Measurements from ENCODE around the gene RNF212. TPM values are rescaled to one million over a fixed set of nuclear protein-coding genes. Genes with fewer than 3 reads are reported as not detected.

Gene RNF212
- total and polyA plus RNA-seq, 2 of the 13 experiments (the other 11 are each of a cell fraction or from before 2014, with no cell fraction given) = not detected

- no peaks in the 10 kb centered on the region for H3K36me3 ChIP-seq (replicated peaks in 1 of 2; ENCODE audit: control insufficient read depth in 1 of 2, insufficient read depth in 2 of 2, low read length in 2 of 2)
- no peak overlapping the region for H3K4me2 ChIP-seq (ENCODE audit: low read depth, low read length)
- no TSS peak for BruUV-seq (replicated peaks)
- DNase-seq (ENCODE audit: low spot score) = no peak
- no peaks in the 10 kb centered on the region for H4K20me1 ChIP-seq (ENCODE audit: insufficient read depth, low read length)
- H3K79me2 ChIP-seq (ENCODE audit: insufficient read depth, low read length) = no peaks in the 10 kb centered on the region
- H3K9ac ChIP-seq (ENCODE audit: insufficient read depth, low read depth, low read length) = no peak overlapping the region
- in situ Hi-C loops (cut with HindIII; ENCODE audit: extremely low pct_ligation_motif_present, low pct_unique_long_range_greater_than_20kb) (no loop called here), intact Hi-C loops (cut with micrococcal nuclease; ENCODE audit: unreplicated experiment) (no loop called here)
- ChIA-PET POLR2A (no interaction called here), CTCF (ENCODE audit: low intra/inter-chr PET ratio, low total read pairs) (no interaction called here)
- WGBS (ENCODE audit: low lambda C conversion rate) = 44% methylated on average over 17 of the region's 17 CpGs
- TF ChIP-seq DNMT3B (CRISPR knock-in tag; conservative IDR thresholded peaks at IDR 0.05) (no peak), ELF3 (CRISPR knock-in tag; IDR thresholded peaks at IDR 0.05) (no peak), KMT2B (CRISPR knock-in tag; IDR thresholded peaks at IDR 0.05) (no peak), MTA1 (CRISPR knock-in tag; IDR thresholded peaks at IDR 0.05; ENCODE audit: borderline replicate concordance) (no peak)
- peaks cover 9% of the 10 kb centered on the region; the same call in 1 of the 2 replicates for H3K4me1 ChIP-seq (ENCODE audit: insufficient read depth, low read length)
- H3K9me3 ChIP-seq (ENCODE audit: low read length) = no peaks in the 10 kb centered on the region
- no peak for FAIRE-seq
- peaks cover 2 to 81% of the 10 kb centered on the region in 2 experiments for H3K27me3 ChIP-seq (ENCODE audit: control insufficient read depth in 1 of 2, insufficient read depth in 2 of 2, low read length in 2 of 2)
- no peak overlapping the region for H2AFZ ChIP-seq (ENCODE audit: low read length)
- no peak overlapping the region for H3K4me3 ChIP-seq (replicated peaks in 1 of 3; ENCODE audit: insufficient read depth in 1 of 3, low read depth in 2 of 3, low read length in 3 of 3)
- ATAC-seq = no peak
- no peak overlapping the region for H3K27ac ChIP-seq (ENCODE audit: extremely low read length, insufficient read depth, low read length)
Measured at GRCh38 chr4:1079711-1080265, 33.6 kb downstream of the RNF212 start.

DNA sequence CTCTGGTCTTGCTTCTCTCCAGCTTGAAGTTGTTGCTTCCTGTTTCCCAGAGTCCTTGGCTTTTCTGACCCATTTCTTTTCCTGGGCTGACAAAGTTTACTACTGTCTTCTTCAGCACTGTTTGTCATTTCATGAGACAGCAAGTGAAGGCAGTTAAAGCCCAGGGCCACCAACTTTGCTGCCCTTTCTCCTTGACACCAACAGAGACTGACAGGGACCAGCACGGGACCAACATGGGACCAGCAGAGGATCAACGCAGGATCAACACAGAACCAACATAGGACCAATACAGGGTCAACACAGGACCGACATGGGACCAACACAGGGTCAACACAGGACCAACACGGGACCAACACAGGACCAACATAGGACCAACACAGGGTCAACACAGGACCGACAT lies 34.9 kb downstream of the RNF212 start:
- no peak for DNase-seq (ENCODE audit: low spot score)
- H3K4me3 ChIP-seq (replicated peaks in 1 of 3; ENCODE audit: insufficient read depth in 1 of 3, low read depth in 2 of 3, low read length in 3 of 3) = no peak overlapping the region
- in situ Hi-C loops (cut with HindIII; ENCODE audit: extremely low pct_ligation_motif_present, low pct_unique_long_range_greater_than_20kb) = no loop called here
- POLR2A ChIA-PET = no interaction called here
- FAIRE-seq = no peak
- ATAC-seq = no peak
- H4K20me1 ChIP-seq (ENCODE audit: insufficient read depth, low read length) = no peaks in the 10 kb centered on the region
- H3K4me1 ChIP-seq (ENCODE audit: insufficient read depth, low read length) = 0 out of 2 replicates have a peak, but pooled peaks cover 7% of the 10 kb centered on the region
- no peak overlapping the region for H3K27ac ChIP-seq (ENCODE audit: extremely low read length, insufficient read depth, low read length)
- no TSS peak for BruUV-seq (replicated peaks)
- no peaks in the 10 kb centered on the region for H3K36me3 ChIP-seq (replicated peaks in 1 of 2; ENCODE audit: control insufficient read depth in 1 of 2, insufficient read depth in 2 of 2, low read length in 2 of 2)
- no peaks in the 10 kb centered on the region for H3K79me2 ChIP-seq (ENCODE audit: insufficient read depth, low read length)
- CTCF ChIA-PET (ENCODE audit: low intra/inter-chr PET ratio, low total read pairs) = no interaction called here
- H3K27me3 ChIP-seq (ENCODE audit: control insufficient read depth in 1 of 2, insufficient read depth in 2 of 2, low read length in 2 of 2) = peaks cover 2 to 82% of the 10 kb centered on the region in 2 experiments
- WGBS (ENCODE audit: low lambda C conversion rate) = 44% methylated on average over 5 of the region's 5 CpGs
- no peak overlapping the region for H3K4me2 ChIP-seq (ENCODE audit: low read depth, low read length)
- intact Hi-C loops (cut with micrococcal nuclease; ENCODE audit: unreplicated experiment) = no loop called here
- H3K9ac ChIP-seq (ENCODE audit: insufficient read depth, low read depth, low read length) = no peak overlapping the region
- no peaks in the 10 kb centered on the region for H3K9me3 ChIP-seq (ENCODE audit: low read length)
- H2AFZ ChIP-seq (ENCODE audit: low read length) = no peak overlapping the region
- TF ChIP-seq, protein P1, sequence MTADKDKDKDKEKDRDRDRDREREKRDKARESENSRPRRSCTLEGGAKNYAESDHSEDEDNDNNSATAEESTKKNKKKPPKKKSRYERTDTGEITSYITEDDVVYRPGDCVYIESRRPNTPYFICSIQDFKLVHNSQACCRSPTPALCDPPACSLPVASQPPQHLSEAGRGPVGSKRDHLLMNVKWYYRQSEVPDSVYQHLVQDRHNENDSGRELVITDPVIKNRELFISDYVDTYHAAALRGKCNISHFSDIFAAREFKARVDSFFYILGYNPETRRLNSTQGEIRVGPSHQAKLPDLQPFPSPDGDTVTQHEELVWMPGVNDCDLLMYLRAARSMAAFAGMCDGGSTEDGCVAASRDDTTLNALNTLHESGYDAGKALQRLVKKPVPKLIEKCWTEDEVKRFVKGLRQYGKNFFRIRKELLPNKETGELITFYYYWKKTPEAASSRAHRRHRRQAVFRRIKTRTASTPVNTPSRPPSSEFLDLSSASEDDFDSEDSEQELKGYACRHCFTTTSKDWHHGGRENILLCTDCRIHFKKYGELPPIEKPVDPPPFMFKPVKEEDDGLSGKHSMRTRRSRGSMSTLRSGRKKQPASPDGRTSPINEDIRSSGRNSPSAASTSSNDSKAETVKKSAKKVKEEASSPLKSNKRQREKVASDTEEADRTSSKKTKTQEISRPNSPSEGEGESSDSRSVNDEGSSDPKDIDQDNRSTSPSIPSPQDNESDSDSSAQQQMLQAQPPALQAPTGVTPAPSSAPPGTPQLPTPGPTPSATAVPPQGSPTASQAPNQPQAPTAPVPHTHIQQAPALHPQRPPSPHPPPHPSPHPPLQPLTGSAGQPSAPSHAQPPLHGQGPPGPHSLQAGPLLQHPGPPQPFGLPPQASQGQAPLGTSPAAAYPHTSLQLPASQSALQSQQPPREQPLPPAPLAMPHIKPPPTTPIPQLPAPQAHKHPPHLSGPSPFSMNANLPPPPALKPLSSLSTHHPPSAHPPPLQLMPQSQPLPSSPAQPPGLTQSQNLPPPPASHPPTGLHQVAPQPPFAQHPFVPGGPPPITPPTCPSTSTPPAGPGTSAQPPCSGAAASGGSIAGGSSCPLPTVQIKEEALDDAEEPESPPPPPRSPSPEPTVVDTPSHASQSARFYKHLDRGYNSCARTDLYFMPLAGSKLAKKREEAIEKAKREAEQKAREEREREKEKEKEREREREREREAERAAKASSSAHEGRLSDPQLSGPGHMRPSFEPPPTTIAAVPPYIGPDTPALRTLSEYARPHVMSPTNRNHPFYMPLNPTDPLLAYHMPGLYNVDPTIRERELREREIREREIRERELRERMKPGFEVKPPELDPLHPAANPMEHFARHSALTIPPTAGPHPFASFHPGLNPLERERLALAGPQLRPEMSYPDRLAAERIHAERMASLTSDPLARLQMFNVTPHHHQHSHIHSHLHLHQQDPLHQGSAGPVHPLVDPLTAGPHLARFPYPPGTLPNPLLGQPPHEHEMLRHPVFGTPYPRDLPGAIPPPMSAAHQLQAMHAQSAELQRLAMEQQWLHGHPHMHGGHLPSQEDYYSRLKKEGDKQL (CRISPR knock-in tag; IDR thresholded peaks at IDR 0.05; ENCODE audit: low read depth) = no peak
- TF ChIP-seq XRCC5 (optimal IDR thresholded peaks at IDR 0.05; ENCODE audit: low read length) (no peak), ZNF549 (CRISPR knock-in tag; IDR thresholded peaks at IDR 0.05) (no peak), GPN1 (CRISPR knock-in tag; IDR thresholded peaks at IDR 0.05; ENCODE audit: borderline replicate concordance) (no peak)
- TF ChIP-seq, protein P2, sequence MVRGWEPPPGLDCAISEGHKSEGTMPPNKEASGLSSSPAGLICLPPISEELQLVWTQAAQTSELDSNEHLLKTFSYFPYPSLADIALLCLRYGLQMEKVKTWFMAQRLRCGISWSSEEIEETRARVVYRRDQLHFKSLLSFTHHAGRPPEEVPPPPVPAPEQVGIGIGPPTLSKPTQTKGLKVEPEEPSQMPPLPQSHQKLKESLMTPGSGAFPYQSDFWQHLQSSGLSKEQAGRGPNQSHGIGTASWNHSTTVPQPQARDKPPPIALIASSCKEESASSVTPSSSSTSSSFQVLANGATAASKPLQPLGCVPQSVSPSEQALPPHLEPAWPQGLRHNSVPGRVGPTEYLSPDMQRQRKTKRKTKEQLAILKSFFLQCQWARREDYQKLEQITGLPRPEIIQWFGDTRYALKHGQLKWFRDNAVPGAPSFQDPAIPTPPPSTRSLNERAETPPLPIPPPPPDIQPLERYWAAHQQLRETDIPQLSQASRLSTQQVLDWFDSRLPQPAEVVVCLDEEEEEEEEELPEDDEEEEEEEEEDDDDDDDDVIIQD (CRISPR knock-in tag; IDR thresholded peaks at IDR 0.05; ENCODE audit: low read depth) = no peak

Measured in HepG2 (cell line).